DND-41 (cell line): Measurements from ENCODE around the gene TBXA2R.

Source experiments
- EZH2 ChIP-seq: IDR thresholded peaks from 3 replicates; pipeline ENCODE4 v1.6.1; 2012; ENCODE audit warnings: borderline replicate concordance, low read depth, mild to moderate bottlenecking, moderate library complexity, low read length, inconsistent platforms; ENCODE audit not compliant: severe bottlenecking
- TF ChIP-seq, protein P1 (sequence below): IDR thresholded peaks from 2 replicates; pipeline ENCODE4 v1.5.1; 2012; ENCODE audit warnings: borderline replicate concordance, low read length, moderate library complexity, mild to moderate bottlenecking; ENCODE audit not compliant: poor library complexity, severe bottlenecking; ENCODE audit errors: extremely low read depth

DNA sequence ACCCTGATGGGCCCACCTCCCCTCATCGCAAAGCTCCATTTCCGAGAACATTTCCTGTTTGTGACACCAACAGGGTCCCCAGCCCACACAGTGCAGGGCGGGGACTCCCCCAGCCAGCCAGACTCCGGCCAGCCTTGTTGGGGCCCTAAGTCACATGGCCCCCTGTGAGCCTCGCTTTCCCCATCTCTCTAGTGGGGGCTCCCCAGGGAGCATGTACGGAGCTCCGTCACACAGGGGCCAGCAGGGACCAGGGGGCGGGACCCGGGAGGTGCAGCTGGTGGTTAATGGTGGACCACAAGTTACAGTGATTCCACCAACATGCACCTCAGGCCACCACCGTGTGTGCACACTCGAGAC lies 1.7 kb downstream of the TBXA2R start:
- TF ChIP-seq, protein P1, sequence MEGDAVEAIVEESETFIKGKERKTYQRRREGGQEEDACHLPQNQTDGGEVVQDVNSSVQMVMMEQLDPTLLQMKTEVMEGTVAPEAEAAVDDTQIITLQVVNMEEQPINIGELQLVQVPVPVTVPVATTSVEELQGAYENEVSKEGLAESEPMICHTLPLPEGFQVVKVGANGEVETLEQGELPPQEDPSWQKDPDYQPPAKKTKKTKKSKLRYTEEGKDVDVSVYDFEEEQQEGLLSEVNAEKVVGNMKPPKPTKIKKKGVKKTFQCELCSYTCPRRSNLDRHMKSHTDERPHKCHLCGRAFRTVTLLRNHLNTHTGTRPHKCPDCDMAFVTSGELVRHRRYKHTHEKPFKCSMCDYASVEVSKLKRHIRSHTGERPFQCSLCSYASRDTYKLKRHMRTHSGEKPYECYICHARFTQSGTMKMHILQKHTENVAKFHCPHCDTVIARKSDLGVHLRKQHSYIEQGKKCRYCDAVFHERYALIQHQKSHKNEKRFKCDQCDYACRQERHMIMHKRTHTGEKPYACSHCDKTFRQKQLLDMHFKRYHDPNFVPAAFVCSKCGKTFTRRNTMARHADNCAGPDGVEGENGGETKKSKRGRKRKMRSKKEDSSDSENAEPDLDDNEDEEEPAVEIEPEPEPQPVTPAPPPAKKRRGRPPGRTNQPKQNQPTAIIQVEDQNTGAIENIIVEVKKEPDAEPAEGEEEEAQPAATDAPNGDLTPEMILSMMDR = no peak
- no peak for TF ChIP-seq EZH2
